Astrocyte (in vitro differentiated cells and primary cell): ENCODE data around the gene BPIFB1. TPM values are rescaled to one million over a fixed set of nuclear protein-coding genes. Genes with fewer than 3 reads are reported as not detected.

Source experiments
- DNase-seq: peaks from one replicate; pipeline ENCODE4 v3.0.0-alpha.2; 2010; ENCODE audit warnings: low read depth
- FAIRE-seq: peaks from 2 replicates; lab custom pipeline; 2011; peaks lifted over from hg19 to GRCh38; lab: Jason Lieb, UNC
- H2AFZ ChIP-seq: 2 replicates; pipeline ENCODE4 v1.6.0; 2012; ENCODE audit warnings: low read depth, low read length, inconsistent platforms
- H3K27ac ChIP-seq: 2 replicates; pipeline ENCODE4 v1.5.1; 2011; ENCODE audit warnings: low read depth, low read length, inconsistent platforms
- H3K27me3 ChIP-seq: 2 replicates; pipeline ENCODE4 v1.6.0; 2011; ENCODE audit warnings: low read length, inconsistent platforms; ENCODE audit not compliant: insufficient read depth
- H3K36me3 ChIP-seq: 2 replicates; pipeline ENCODE4 v1.5.1; 2011; ENCODE audit warnings: low read length, inconsistent platforms; ENCODE audit not compliant: insufficient read depth
- H3K4me1 ChIP-seq: 2 replicates; pipeline ENCODE4 v1.5.1; 2011; ENCODE audit warnings: low read length, inconsistent platforms; ENCODE audit not compliant: insufficient read depth
- H3K4me2 ChIP-seq: 2 replicates; pipeline ENCODE4 v1.6.0; 2012; ENCODE audit warnings: low read length, inconsistent platforms
- H3K4me3 ChIP-seq: 2 replicates; pipeline ENCODE4 v1.5.1; 2011; ENCODE audit warnings: low read depth, mild to moderate bottlenecking, low read length, inconsistent platforms; ENCODE audit not compliant: insufficient read depth
- H3K79me2 ChIP-seq: 2 replicates; pipeline ENCODE4 v1.6.0; 2012; ENCODE audit warnings: mild to moderate bottlenecking, low read length, inconsistent platforms; ENCODE audit not compliant: insufficient read depth
- H3K9ac ChIP-seq: 2 replicates; pipeline ENCODE4 v1.6.0; 2012; ENCODE audit warnings: mild to moderate bottlenecking, low read length, inconsistent platforms
- H3K9me3 ChIP-seq: 2 replicates; pipeline ENCODE4 v1.5.1; 2012; ENCODE audit warnings: low read depth, mild to moderate bottlenecking, low read length, inconsistent platforms; ENCODE audit not compliant: insufficient read depth
- H4K20me1 ChIP-seq: 2 replicates; pipeline ENCODE4 v1.6.0; 2012; ENCODE audit warnings: low read length, inconsistent platforms; ENCODE audit not compliant: insufficient read depth
- H3K27ac Mint-ChIP-seq: one replicate; pipeline ENCODE4 v1.8.0; 2021; ENCODE audit warnings: mild to moderate bottlenecking, mixed read lengths; ENCODE audit not compliant: unreplicated experiment
- H3K27me3 Mint-ChIP-seq: one replicate; pipeline ENCODE4 v1.8.0; 2021; ENCODE audit warnings: low read depth, mixed read lengths; ENCODE audit not compliant: unreplicated experiment
- H3K36me3 Mint-ChIP-seq: one replicate; pipeline ENCODE4 v1.8.0; 2021; ENCODE audit warnings: low read depth, mixed read lengths; ENCODE audit not compliant: unreplicated experiment
- H3K4me1 Mint-ChIP-seq: one replicate; pipeline ENCODE4 v1.8.0; 2021; ENCODE audit warnings: low read depth, mixed read lengths; ENCODE audit not compliant: unreplicated experiment
- H3K4me3 Mint-ChIP-seq: one replicate; pipeline ENCODE4 v1.8.0; 2021; ENCODE audit warnings: mild to moderate bottlenecking, moderate library complexity, mixed read lengths; ENCODE audit not compliant: unreplicated experiment
- H3K9me3 Mint-ChIP-seq: one replicate; pipeline ENCODE4 v1.8.0; 2021; ENCODE audit warnings: mild to moderate bottlenecking, mixed read lengths; ENCODE audit not compliant: unreplicated experiment
- CTCF ChIP-seq: IDR thresholded peaks from 2 replicates; pipeline ENCODE4 v1.5.1; 2011; ENCODE audit warnings: low read depth, mild to moderate bottlenecking, inconsistent platforms, low read length, moderate library complexity; ENCODE audit not compliant: insufficient read depth
- EZH2 ChIP-seq: IDR thresholded peaks from 2 replicates; pipeline ENCODE4 v1.6.1; 2012; ENCODE audit warnings: mild to moderate bottlenecking, low read length, inconsistent platforms; ENCODE audit not compliant: insufficient read depth
- total RNA-seq: library from RNA; stranded (reverse); gene quantifications from 2 replicates; pipeline ENCODE4 v1.2.1, GENCODE V29; 2021

The BPIFB1 gene
- total RNA-seq, 1 donor from 2014 or later, result not detected

GRCh38 chr20:33313686-33314314 lies 30.8 kb downstream of the BPIFB1 start:
- Histone ChIP-seq H2AFZ (no peak overlapping the region), H3K9ac (no peak overlapping the region), H4K20me1 (no peaks in the 10 kb centered on the region), H3K4me1 (no peaks in the 10 kb centered on the region), H3K9me3 (no peaks in the 10 kb centered on the region), H3K27ac (no peak overlapping the region), H3K79me2 (no peaks in the 10 kb centered on the region), H3K4me2 (no peak overlapping the region), H3K36me3 (no peaks in the 10 kb centered on the region), H3K27me3 (peaks cover 4% of the 10 kb centered on the region), H3K4me3 (no peak overlapping the region)
- DNase-seq (no peak), FAIRE-seq (no peak)
- H3K9me3 Mint-ChIP-seq, result no peaks in the 10 kb centered on the region
- peaks cover 26% of the 10 kb centered on the region for H3K27me3 Mint-ChIP-seq
- peak overlapping the region; percentile 50 for H3K4me3 Mint-ChIP-seq
- H3K4me1 Mint-ChIP-seq, result no peaks in the 10 kb centered on the region
- TF ChIP-seq EZH2 (no peak), CTCF (no peak)
- no peak overlapping the region for H3K27ac Mint-ChIP-seq
- no peaks in the 10 kb centered on the region for H3K36me3 Mint-ChIP-seq

GRCh38 chr20:33316343-33316742 lies 33.3 kb downstream of the BPIFB1 start:
- H3K4me1 Mint-ChIP-seq, result no peaks in the 10 kb centered on the region
- Histone ChIP-seq H3K27me3 (peaks cover 2% of the 10 kb centered on the region), H2AFZ (no peak overlapping the region), H3K36me3 (no peaks in the 10 kb centered on the region), H3K9ac (no peak overlapping the region), H3K27ac (no peak overlapping the region), H3K9me3 (no peaks in the 10 kb centered on the region), H3K4me2 (no peak overlapping the region), H3K4me1 (no peaks in the 10 kb centered on the region), H3K4me3 (no peak overlapping the region), H4K20me1 (no peaks in the 10 kb centered on the region), H3K79me2 (no peaks in the 10 kb centered on the region)
- no peak overlapping the region for H3K4me3 Mint-ChIP-seq
- H3K27ac Mint-ChIP-seq, result no peak overlapping the region
- FAIRE-seq (no peak), DNase-seq (no peak)
- H3K9me3 Mint-ChIP-seq, result no peaks in the 10 kb centered on the region
- TF ChIP-seq EZH2 (no peak), CTCF (no peak)
- H3K27me3 Mint-ChIP-seq, result peaks cover 37% of the 10 kb centered on the region
- H3K36me3 Mint-ChIP-seq, result no peaks in the 10 kb centered on the region

- TF ChIP-seq CTCF (no peak), EZH2 (no peak)
- Histone ChIP-seq H3K4me2 (no peak overlapping the region), H3K27ac (no peak overlapping the region), H3K36me3 (no peaks in the 10 kb centered on the region), H3K4me1 (no peaks in the 10 kb centered on the region), H2AFZ (no peak overlapping the region), H3K27me3 (peaks cover 2% of the 10 kb centered on the region), H3K9ac (no peak overlapping the region), H3K9me3 (no peaks in the 10 kb centered on the region), H3K79me2 (no peaks in the 10 kb centered on the region), H4K20me1 (no peaks in the 10 kb centered on the region), H3K4me3 (no peak overlapping the region)
- H3K27me3 Mint-ChIP-seq, result peaks cover 39% of the 10 kb centered on the region
- no peaks in the 10 kb centered on the region for H3K36me3 Mint-ChIP-seq
- H3K4me1 Mint-ChIP-seq, result no peaks in the 10 kb centered on the region
- H3K4me3 Mint-ChIP-seq, result no peak overlapping the region
- DNase-seq (no peak), FAIRE-seq (no peak)
- H3K9me3 Mint-ChIP-seq, result no peaks in the 10 kb centered on the region
- H3K27ac Mint-ChIP-seq, result no peak overlapping the region
Observed at GRCh38 chr20:33316958-33317357, 33.9 kb downstream of the BPIFB1 start.
